ENCODE measurements around the gene SPO11. TPM values are rescaled to one million over a fixed set of nuclear protein-coding genes. Genes with fewer than 3 reads are reported as not detected.

The SPO11 gene, protein sequence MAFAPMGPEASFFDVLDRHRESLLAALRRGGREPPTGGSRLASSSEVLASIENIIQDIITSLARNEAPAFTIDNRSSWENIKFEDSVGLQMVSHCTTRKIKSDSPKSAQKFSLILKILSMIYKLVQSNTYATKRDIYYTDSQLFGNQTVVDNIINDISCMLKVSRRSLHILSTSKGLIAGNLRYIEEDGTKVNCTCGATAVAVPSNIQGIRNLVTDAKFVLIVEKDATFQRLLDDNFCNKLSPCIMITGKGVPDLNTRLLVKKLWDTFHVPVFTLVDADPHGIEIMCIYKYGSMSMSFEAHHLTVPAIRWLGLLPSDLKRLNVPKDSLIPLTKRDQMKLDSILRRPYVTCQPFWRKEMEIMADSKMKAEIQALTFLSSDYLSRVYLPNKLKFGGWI
- not detected for total RNA-seq

DNA sequence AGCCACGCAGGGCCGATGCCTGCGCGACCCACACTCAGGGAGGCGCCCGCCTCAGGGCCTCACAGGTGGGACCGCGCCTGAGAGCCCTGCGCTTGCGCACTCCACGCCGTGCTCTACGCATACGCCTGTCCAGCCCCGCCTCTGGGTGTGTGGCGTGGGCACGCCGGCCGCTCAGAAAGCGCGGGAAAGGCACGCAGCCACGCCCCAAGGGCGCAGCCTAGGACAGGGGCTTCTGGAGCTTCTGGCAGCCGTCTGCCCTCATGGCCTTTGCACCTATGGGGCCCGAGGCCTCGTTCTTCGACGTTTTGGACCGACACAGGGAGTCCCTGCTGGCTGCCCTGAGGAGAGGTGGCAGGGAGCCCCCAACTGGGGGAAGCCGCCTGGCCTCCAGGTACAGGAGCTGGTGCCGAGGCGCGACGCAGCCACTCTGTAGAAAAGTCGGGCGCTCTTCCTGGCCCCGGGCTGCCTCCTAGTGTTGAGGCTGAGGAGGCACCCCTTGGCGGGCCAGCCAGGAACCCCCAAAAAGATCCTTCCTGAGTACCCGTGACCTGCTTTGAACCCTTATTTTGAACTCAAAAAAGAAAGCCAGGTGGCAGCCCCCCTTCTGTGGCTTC lies at the start of gene SPO11:
Gene SPO11, plus strand, starts transcription at position 196 of the 614 bp plus-strand sequence. Its CDS starts 65 bp downstream, at position 261.

DNA sequence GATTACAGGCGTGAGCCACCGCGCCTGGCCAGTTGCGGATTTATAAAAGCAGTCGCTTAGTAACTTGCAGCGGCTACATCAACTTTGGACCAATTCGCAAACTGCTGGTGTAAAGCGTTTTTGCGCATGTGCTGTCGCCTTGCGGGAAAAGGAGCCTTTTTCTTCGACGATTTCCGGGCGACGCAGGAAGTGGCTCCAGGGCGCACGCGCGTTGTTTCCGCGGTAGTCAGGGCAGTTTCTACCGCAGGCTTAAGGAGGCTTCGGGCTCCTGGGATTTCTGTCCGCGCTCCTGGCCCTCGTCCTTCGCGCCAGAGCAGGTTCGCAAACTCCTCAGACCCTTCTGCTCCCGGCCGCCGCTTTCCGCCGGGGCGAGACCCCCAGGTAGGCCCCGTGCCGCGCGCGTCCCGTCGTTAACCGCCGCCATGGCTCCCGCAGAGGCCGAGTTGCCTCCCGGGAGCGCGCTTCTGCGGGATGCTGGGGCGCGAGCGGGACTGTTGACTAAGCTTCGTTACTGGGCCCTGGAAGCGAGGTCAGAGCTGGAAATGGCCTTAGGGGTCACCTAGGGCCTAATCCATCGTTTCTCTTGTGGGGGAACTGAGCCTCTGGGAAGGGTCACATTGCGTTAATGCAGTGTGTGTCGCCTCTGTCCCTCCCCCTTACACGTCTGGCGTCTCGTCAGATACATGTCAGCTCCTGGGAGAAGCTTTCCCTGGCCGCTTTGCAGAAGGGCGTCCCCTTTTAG lies 21.6 kb downstream of the SPO11 start, which contains the start of gene RAE1:
Gene RAE1, plus strand, starts transcription at position 214 of the 742 bp plus-strand sequence. CDS start 2,784 bp downstream, outside the sequence.

DNA sequence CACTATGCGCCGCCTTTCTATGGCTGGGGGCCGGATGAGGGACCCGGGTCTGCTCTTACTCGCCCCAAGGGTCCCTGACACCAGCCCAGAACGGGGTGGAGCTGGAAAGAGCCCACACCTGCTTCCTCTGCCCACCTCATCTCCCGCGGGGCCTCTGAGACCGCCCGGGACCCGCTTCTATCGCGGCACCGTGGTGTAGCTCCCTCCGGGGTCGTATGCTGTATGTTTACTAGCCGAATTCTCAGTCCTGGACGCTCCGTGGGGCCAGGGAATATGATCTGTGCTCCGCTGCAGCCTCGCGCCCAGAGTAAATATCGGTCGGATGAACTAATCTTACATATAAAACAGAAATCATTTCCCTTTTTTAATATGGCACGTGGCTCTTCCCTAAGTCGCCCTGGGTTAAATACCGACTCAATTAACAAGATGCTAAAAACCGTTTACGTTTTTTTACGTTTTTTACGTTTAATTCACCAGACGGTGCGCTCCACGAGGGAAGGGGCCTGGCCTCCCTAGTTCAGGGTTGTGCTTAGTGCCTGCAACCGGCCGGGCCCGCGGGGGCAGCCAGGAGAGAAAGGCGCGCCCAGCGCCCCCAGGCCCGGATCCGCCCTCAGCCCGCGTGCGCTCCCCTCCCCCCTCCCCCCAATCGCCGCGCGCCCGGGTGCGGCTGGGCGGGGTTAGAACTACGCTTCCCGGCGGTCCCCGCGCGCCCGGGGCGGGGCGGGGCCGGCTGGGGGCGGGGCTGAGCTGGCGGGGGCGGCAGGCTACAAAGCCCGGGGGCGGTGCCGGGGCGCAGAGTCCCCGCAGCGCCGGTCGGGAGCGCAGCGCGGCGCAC lies 61.2 kb downstream of the SPO11 start, which contains the start of gene RBM38:
Gene RBM38, plus strand, starts transcription at position 793 of the 835 bp plus-strand sequence. CDS start 186 bp downstream, outside the sequence.

Small RNA genes within 50 kb of the gene (small RNA-seq; reads per million reads assigned to genes)
- gene MIR4325 (ENCODE audit: low replicate concordance) = not detected
- not detected for gene RF00019 (ENCODE audit: low replicate concordance)
- gene RPL39P39 (ENCODE audit: low replicate concordance) = not detected

Other genes with a start within 250 kb of the SPO11 start
- 16.9 TPM for gene BMP7, start 63.2 kb upstream of the SPO11 start, total RNA-seq
- 41.6 TPM for gene RAE1, start 21.5 kb downstream of the SPO11 start, total RNA-seq
- 8.5 TPM for gene RBM38, start 61.6 kb downstream of the SPO11 start, total RNA-seq
- gene CTCFL, start 195.3 kb downstream of the SPO11 start, total RNA-seq = not detected
- not detected for gene PCK1, start 231.3 kb downstream of the SPO11 start, total RNA-seq